Esophagus muscularis mucosa (tissue), 3 donors: ENCODE data around the gene DGCR2.
"Not testable (repeated sequence)": the region's sequence is repeated elsewhere in the genome, so short reads cannot be mapped to it uniquely, and the experiment has no call there.

ENCODE experiments used
- CTCF ChIP-seq, 3 experiments: fragments of 200-600 bp in 2 of 3; fragments of 450-650 bp in 1 of 3; sonication (generic) in 2 of 3; IDR thresholded peaks; one replicate each; pipeline ENCODE4 v1.5.1; 2017 to 2019; ENCODE audit warnings: antibody characterized with exemption in 3 of 3, mild to moderate bottlenecking in 2 of 3, moderate library complexity in 1 of 3
- POLR2A ChIP-seq: fragments of 450-650 bp; IDR thresholded peaks from one replicate; pipeline ENCODE4 v1.6.1; 2017; ENCODE audit warnings: antibody characterized with exemption, moderate library complexity, mild to moderate bottlenecking, low read depth

GRCh38 chr22:19035126-19035473, 87.1 kb downstream of the DGCR2 start:
- not testable (repeated sequence) for TF ChIP-seq POLR2A; CTCF (IDR thresholded peaks at IDR 0.05)
